Caki2 (cell line): ENCODE data around the gene ZBTB11. TPM values are rescaled to one million over a fixed set of nuclear protein-coding genes. Genes with fewer than 3 reads are reported as not detected.
"Not testable (repeated sequence)": the region's sequence is repeated elsewhere in the genome, so short reads cannot be mapped to it uniquely, and the experiment has no call there.

Source experiments
- DNase-seq: peaks from one replicate; pipeline ENCODE4 v3.0.0-alpha.2; 2015; ENCODE audit warnings: low read depth
- in situ Hi-C: cut with HindIII; loops from 2 replicates; pipeline ENCODE4 v1.10.0; 2016; ENCODE audit warnings: low sequenced_read_pairs, low pct_unique_long_range_greater_than_20kb, mixed read lengths
- total RNA-seq: library from RNA; depleted of rRNA; stranded (reverse); fragments of >200 nt; shearing (Covaris generic); gene quantifications from 2 replicates; pipeline ENCODE4 v1.2.3, GENCODE V29; 2014; ENCODE audit warnings: low replicate concordance

The ZBTB11 gene
- total RNA-seq, 1 experiment from 2014 or later, result 9.8 TPM

DNA sequence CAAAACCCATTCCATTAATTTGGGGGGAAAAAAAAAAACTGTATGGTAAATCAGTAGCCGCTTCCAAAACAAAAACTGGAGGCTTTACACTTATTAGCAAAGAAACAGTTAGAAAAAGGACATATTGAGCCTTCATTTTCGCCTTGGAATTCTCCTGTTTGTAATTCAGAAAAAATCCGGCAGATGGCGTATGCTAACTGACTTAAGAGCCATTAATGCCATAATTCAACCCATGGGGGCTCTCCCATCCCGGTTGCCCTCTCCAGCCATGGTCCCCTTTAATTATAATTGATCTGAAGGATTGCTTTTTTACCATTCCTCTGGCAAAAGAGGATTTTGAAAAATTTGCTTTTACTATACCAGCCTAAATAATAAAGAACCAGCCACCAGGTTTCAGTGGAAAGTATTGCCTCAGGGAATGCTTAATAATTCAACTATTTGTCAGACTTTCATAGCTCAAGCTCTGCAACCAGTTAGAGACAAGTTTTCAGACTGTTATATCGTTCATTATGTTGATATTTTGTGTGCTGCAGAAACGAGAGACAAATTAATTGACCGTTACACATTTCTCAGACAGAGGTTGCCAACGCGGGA is 18.9 kb upstream of the ZBTB11 start:
- DNase-seq, result peak; percentile 35
- in situ Hi-C loops, result no loop called here

DNA sequence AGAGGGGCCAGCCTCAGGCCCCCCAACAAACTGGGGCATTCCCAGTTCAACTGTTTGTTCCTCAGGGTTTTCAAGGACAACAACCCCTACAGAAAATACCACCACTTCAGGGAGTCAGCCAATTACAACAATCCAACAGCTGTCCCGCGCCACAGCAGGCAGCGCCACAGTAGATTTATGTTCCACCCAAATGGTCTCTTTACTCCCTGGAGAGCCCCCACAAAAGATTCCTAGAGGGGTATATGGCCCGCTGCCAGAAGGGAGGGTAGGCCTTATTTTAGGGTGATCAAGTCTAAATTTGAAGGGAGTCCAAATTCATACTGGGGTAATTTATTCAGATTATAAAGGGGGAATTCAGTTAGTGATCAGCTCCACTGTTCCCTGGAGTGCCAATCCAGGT is 17.9 kb upstream of the ZBTB11 start:
- DNase-seq, in situ Hi-C loops: not testable (repeated sequence)

DNA sequence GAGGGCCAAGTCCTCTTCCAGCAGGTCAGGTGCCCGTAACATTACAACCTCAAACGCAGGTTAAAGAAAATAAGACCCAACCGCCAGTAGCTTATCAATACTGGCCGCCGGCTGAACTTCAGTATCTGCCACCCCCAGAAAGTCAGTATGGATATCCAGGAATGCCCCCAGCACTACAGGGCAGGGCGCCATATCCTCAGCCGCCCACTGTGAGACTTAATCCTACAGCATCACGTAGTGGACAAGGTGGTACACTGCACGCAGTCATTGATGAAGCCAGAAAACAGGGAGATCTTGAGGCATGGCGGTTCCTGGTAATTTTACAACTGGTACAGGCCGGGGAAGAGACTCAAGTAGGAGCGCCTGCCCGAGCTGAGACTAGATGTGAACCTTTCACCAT is 16.6 kb upstream of the ZBTB11 start:
- DNase-seq, in situ Hi-C loops: not testable (repeated sequence)

DNA sequence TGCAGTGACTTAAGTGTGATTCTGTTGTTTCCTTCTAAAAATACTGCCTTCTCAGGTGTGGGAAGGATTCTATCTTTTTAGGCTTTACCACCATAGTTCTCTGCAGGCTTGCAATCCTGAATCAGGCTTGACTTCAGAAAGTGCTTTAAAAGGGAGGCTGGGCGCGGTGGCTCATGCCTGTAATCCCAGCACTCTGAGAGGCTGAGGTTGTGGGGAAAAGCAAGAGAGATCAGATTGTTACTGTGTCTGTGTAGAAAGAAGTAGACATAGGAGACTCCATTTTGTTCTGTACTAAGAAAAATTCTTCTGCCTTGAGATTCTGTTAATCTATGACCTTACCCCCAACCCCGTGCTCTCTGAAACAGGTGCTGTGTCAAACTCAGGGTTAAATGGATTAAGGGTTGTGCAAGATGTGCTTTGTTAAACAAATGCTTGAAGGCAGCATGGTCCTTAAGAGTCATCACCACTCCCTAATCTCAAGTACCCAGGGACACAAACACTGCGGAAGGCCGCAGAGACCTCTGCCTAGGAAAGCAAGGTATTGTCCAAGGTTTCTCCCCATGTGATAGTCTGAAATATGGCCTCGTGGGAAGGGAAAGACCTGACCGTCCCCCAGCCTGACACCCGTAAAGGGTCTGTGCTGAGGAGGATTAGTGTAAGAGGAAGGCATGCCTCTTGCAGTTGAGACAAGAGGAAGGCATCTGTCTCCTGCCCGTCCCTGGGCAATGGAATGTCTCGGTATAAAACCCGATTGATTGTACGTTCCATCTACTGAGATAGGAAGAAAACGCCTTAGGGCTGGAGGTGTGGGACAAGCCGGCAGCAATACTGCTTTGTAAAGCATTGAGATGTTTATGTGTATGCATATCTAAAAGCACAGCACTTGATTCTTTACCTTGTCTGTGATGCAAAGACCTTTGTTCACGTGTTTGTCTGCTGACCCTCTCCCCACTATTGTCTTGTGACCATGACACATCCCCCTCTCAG is 15.0 kb upstream of the ZBTB11 start:
- DNase-seq, in situ Hi-C loops: not testable (repeated sequence)

DNA sequence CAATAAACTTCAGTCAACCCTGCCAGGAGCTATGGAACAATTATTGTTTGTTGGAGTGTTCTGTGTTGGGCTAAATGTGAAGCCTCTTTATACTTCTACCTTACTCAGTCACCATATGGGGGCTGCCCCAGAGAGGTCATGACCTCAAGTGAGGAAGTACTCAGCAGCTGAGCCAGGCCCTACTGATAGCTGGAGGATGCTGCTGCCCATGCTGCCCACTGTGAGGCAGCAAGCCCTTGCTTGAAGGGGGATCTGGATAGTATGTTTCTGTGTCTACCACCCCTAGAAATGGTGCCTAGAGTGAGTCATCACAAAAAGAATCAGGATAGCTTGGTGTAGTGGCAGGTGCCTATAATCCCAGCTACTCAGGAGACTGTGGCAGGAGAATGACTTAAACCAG is 14.0 kb upstream of the ZBTB11 start:
- no peak for DNase-seq
- in situ Hi-C loops, result no loop called here

DNA sequence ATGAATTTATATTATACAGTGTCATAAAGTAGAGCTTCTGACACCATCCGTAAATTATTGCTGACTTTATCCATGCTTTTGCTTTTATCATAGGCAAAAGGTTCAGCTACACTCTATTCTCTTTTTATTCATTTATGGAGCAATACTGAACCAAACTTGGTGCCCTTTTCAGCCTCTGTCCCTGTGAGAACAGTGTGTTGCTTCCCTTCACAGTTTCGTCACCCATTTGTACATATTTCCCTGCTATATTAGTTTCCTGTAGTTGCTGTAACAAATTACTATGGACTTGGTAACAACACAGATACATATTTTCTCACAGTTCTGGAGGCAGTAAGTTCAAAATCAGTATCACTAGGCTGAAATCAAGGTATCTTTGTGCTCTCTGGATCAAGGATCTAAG is 12.4 kb upstream of the ZBTB11 start:
- in situ Hi-C loops, result no loop called here
- DNase-seq, result no peak

DNA sequence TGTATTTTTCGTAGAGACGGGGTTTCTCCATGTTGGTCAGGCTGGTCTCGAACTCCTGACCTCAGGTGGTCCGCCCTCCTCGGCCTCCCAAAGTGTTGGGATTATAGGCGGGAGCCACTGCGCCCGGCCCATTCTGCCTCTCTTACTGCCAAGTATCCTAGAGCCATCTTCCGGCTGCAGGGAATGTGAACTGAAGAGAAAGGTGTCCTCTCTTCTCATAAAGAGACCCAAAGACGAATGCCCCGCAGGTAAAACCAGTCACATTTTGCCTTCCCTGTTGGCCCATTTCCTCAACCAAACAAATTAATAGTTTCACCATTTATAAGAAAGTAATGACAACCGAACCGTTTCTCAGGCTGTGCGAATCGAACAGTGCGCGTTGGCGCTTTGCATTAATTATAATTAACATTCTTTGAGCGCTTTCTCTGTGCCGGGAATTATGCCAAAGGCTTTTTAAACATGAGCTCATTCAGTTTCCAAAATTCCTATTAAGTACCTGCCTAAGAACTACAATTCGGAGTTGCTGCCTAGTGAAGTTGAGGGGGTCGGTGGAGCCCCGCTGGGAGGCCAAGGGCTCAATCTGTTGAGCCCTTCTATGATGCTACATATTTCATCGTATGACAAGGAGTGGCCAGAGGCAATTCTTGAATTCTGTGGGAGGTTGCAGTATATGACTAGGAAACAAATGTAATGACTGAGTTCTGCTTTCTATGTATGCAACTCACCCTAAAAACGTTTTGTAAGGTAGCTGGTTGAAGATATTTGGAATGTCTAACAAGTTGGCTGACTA is 10.4 kb upstream of the ZBTB11 start:
- in situ Hi-C loops, result no loop called here
- DNase-seq, result peak; percentile 18

DNA sequence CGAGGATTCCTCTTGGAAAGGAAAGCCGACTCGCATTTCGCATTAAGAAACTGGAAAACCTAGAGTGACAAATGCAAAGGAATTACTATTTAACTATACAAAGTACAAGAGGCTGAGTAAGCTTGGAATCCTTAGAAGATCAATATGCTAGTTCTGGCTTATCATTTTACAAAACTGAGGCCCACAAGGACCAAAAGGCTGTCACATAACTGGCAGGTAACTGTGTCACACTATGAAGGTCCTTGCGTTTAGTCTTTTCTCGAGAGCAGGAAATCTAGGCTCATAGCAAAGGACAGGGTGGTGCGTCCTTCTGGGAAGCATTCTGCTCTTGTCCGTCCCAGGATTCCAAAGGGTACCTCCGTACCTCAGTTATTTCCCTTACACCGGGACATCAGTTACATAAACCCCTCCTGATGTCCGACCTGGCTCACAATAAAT is 9.0 kb upstream of the ZBTB11 start:
- DNase-seq, result no peak
- in situ Hi-C loops, result no loop called here

DNA sequence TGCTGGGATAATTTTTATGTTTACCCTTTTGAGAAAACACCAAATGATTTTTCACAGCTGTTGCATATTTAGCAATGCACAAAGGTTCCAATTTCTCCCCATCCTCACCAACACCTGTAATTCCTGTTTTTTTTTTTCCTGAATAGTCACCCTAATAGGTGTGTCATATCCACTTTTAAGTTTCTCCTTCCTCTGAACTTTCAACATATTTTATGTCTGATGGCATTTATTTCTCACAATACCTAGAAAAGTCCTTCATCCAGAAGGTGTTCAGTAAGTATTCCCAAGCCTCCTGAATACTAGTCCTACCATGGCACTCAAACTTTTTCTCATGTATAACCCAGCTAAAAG is 8.1 kb upstream of the ZBTB11 start:
- no peak for DNase-seq
- in situ Hi-C loops, result no loop called here

DNA sequence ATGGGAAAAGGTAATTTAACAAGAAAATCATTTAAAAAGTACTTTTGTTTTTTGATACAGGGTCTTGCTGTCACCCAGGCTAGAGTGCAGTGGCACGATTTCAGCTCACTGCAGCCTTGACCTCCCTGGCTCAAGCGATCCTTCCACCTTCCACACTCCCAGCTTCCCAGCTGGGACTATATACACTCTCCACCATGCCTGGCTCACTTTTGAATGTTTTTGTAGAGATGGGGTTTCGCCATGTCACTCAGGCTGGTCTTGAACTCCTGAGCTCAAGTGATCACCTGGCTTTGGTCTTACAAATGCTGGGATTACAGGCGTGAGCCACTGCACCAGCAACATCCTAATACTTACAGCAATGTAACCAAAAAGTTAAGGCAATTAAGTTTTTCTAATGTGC is 3.5 kb upstream of the ZBTB11 start:
- in situ Hi-C loops, result no loop called here

DNA sequence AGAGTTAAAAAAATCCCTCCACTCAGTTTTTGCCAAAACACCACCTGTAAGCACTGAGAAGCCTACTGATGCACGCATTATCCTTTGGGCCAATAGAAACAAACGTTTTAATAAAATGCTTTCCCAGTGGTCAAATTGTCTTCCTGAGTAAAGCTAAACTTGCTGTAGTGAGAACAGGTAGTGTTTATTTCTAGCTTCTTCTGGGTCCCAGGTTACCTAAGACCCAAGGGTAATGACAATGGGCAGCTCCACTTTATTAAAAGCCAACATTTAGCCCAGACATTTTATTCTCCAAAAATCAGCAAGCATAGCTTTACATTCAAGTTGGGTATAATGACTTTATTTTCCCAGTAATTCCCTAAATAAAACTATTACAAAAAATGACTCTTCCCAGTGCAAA is 1.9 kb upstream of the ZBTB11 start:
- in situ Hi-C loops, result not testable (repeated sequence)

More for the DNA sequence above, 3.5 kb upstream of the ZBTB11 start:
- DNase-seq, result no peak

DNA sequence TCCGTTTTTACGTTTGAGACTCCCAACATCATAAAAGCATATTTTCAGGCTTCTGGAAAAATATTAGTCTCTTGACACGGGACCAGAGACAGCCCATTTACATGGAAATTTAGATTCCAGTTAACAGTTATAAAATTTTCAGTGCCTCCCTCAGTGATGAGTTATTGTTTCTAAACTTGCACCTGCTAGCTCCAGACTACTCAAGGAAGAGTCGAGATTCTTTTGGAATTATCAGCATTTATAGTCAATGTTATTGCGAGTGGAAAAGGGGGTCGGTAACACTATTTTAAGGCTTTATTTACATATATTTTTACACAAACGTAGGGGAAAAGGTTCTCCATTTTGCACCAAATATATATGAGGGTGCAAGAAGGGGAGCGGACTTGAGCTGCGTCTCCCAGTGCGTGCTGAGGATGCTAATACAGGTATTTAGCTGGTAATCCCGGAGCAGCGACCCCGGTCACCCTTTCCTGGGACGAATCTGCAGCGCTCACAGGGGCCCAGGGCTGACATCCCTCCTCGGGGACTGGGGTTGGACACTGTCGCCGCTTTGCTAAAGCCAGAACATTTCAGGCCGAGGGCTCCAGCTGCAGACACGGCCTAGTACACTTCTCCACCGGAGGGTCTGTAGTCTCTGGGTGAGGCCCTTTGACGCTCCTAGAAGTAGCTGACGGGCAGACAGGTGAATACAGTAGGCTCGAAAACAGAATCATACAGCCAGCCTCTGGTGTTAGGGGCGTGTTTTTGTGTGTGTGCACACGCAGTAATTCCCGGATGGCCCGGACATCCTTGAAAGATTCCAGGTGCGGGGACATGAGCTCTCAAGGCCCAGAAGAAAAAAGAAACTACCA is 729 bp upstream of the ZBTB11 start:
- no peak for DNase-seq
- in situ Hi-C loops, result no loop called here

More for the DNA sequence above, 1.9 kb upstream of the ZBTB11 start:
- DNase-seq, result not testable (repeated sequence)

DNA sequence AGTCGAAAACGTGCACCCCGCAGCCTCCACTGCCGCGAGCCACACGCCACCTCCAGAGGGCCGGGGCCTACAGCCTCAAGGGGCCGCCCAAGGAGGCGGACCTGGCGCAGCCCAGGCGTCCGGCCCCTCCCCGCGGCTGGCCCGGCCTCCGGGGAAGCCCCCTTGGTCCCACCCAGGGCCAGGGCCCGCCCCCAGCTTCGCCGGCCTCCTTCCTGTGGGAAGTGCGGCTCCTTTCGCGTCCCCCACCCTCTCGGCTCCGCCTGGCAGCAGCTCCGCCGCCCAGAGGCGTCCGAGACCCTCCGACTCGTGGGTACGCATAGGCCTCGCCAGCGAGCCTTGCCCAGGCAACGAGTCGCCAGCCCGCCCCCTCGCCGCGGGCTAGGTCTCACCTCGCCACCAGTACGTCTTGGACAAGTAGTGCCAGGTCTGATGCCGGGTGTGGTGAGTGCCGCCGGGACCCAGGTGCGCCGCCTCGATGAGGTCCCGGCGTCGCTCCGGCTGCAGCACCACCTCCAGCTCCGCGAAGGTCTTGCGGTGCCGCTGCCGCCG is 642 bp downstream of the ZBTB11 start:
- in situ Hi-C loops, result no loop called here
- DNase-seq, result peak; percentile 91

DNA sequence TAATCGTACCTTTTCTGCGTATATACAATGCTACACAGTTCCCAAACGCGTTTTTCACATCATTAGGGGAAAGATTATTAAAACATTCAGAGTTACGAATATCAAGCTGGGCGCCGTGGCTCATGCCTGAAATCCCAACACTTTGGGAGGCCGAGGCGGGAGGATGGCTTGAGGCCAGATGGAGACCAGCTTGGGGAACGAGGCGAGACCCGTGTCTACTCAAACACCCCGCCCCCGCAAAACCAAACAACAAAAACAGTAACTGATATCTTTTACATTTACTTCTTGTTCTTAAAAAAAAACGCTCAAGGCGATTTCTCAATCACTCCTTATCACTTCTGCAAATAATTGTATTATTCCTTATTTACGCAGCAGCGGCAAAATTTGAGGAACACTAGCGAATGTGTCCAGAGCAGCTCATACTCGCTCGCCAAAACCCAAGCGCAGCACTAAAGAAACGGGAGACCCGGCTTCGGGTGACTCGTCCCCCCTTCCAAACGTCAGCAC is 1.2 kb downstream of the ZBTB11 start:
- DNase-seq, result no peak
- in situ Hi-C loops, result no loop called here

DNA sequence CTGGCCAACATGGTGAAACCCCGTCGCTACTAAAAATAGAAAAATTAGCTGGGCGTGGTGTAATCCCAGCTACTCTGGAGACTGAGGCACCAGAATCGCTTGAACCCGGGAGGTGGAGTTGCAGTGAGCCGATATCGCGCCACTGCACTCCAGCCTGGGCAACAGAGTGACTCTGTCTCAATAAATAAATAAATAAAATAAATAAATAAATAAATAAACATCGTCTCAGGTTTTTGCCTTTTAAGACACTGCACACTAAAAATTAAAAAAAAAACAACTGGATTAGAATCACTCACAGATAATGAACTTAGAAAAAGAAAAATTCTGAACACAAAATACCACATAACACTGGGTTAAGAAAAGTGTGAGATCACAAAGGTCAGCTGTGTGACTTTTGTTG is 2.4 kb downstream of the ZBTB11 start:
- no peak for DNase-seq
- in situ Hi-C loops, result no loop called here

DNA sequence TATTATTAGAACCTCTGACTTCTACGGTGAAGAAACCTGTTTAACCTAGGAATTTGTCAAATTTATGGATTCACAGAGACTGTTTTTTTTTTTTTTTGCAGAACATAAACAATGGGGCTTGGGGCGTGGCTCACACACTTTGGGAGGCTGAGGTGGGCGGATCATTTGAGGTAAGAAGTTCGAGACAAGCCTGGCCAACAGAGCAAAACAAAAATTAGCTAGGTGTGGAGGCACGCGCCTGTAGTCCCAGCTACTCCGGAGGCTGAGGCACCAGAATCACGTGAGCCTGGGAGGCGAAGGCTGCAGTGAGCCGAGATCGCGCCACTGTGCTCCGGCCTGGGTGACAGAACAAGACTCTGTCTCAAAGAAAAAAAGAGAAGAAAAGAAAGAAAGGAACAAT is 3.0 kb downstream of the ZBTB11 start:
- in situ Hi-C loops, result no loop called here
- DNase-seq, result no peak

DNA sequence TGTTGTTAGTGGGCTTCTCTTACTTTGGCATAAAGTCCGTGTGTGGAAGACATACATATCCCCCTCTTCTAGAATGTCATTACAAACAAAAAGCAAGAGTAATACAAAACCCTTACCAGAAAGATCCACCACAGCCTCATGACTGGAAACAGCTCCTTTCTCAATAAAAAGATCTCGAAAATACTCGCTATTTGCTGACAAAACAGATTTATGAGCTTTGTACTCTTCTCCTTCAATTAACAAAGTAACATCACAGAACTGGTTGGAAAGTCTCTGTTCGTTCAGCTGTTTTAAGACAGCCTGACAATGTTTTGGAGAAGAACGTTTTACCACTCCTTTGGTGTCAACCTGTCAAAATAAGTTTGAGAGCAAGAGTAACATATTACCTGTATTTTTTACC is 5.9 kb downstream of the ZBTB11 start:
- in situ Hi-C loops, result no loop called here
- DNase-seq, result no peak

DNA sequence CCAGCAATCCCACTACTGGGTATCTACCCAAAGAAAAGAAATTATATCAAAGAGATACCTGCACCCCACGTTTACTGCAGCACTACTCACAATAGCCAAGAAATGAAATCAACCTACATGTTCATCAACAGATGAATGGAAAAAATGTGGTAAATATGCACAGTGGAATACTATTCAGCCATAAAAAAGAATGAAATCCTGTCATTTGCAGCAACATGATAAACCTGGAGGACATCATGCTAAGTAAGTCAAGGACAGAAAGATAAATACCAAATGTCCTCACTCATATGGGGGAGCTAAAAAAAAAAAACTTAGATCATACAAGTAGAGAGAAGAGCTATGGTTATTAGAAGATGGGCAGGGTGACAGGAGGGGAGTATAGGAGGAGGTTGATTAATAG is 9.1 kb downstream of the ZBTB11 start:
- in situ Hi-C loops, result no loop called here
- no peak for DNase-seq
